ENCODE data around the gene DLGAP4. TPM values are rescaled to one million over a fixed set of nuclear protein-coding genes. Genes with fewer than 3 reads are reported as not detected.

DLGAP4 gene
- polyA plus RNA-seq, 1 of the 3 experiments (the other 2 are of a cell fraction): 31.2 TPM

- no peak for TF ChIP-seq IRF3 (IDR thresholded peaks at IDR 0.05; ENCODE audit: low read depth, low read length)
These were observed 44.3 kb downstream of the DLGAP4 start (continued) for GRCh38 chr20:36350439-36350838.

GRCh38 chr20:36351937-36352336 is 45.8 kb downstream of the DLGAP4 start:
- Histone ChIP-seq H3K9ac (no peak overlapping the region), H3K36me3 (replicated peaks in 1 of 2; ENCODE audit: control insufficient read depth in 1 of 2, insufficient read depth in 2 of 2, low read length in 1 of 2) (no peaks in the 10 kb centered on the region), H3F3A (replicated peaks; ENCODE audit: insufficient read depth) (no peaks in the 10 kb centered on the region), H3K4me1 (ENCODE audit: control insufficient read depth in 1 of 2, insufficient read depth in 2 of 2, low read depth in 1 of 2, low read length in 1 of 2) (peaks cover 0 to 4% of the 10 kb centered on the region in 2 experiments; a peak in 1 of 4 replicates), H3K9me3 (no peaks in the 10 kb centered on the region), H3K27ac (ENCODE audit: low read depth in 2 of 2, low read length in 1 of 2) (no peak overlapping the region), H4K20me1 (ENCODE audit: insufficient read depth) (no peaks in the 10 kb centered on the region), H3K9me2 (no peaks in the 10 kb centered on the region), H3K4me2 (no peak overlapping the region), H2AFZ (ENCODE audit: low read depth) (no peak overlapping the region), H3K4me3 (ENCODE audit: low read depth in 2 of 2, low read length in 1 of 2) (no peak overlapping the region), H3K27me3 (ENCODE audit: insufficient read depth) (0 out of 2 replicates have a peak, but pooled peaks cover 3% of the 10 kb centered on the region), H3K79me2 (ENCODE audit: insufficient read depth) (no peaks in the 10 kb centered on the region)
- ChIA-PET POLR2A (no interaction called here), CTCF (interaction anchor here (0.9 to 1.5 kb wide), 2 partner anchors 29 to 48 kb away, joined by 3 to 4 read pairs; no protein-coding TSS in a partner anchor)
- DNase-seq: no peak
- TF ChIP-seq CHD2 (IDR thresholded peaks at IDR 0.05; ENCODE audit: low read length, partially characterized antibody) (no peak), NFIC (IDR thresholded peaks at IDR 0.05; ENCODE audit: borderline replicate concordance) (no peak), TEAD4 (IDR thresholded peaks at IDR 0.05; ENCODE audit: borderline replicate concordance, insufficient read depth) (no peak), CTCF (IDR thresholded peaks at IDR 0.05) (no peak)
- WGBS (ENCODE audit: low lambda C conversion rate): 63% methylated on average over 6 of the region's 6 CpGs

- Histone ChIP-seq H3K36me3 (replicated peaks in 1 of 2; ENCODE audit: control insufficient read depth in 1 of 2, insufficient read depth in 2 of 2, low read length in 1 of 2) (no peaks in the 10 kb centered on the region), H4K20me1 (ENCODE audit: insufficient read depth) (no peaks in the 10 kb centered on the region), H3K79me2 (ENCODE audit: insufficient read depth) (no peaks in the 10 kb centered on the region), H3K27me3 (ENCODE audit: insufficient read depth) (0 out of 2 replicates have a peak, but pooled peaks cover 3% of the 10 kb centered on the region), H3F3A (replicated peaks; ENCODE audit: insufficient read depth) (no peaks in the 10 kb centered on the region), H3K4me2 (no peak overlapping the region), H3K9me2 (no peaks in the 10 kb centered on the region), H3K9ac (no peak overlapping the region), H3K4me3 (ENCODE audit: low read depth in 2 of 2, low read length in 1 of 2) (no peak overlapping the region), H3K27ac (ENCODE audit: low read depth in 2 of 2, low read length in 1 of 2) (no peak overlapping the region), H3K4me1 (ENCODE audit: control insufficient read depth in 1 of 2, insufficient read depth in 2 of 2, low read depth in 1 of 2, low read length in 1 of 2) (peaks cover 0 to 4% of the 10 kb centered on the region in 2 experiments; a peak in 1 of 4 replicates), H3K9me3 (no peaks in the 10 kb centered on the region), H2AFZ (ENCODE audit: low read depth) (no peak overlapping the region)
- TF ChIP-seq JUND (IDR thresholded peaks at IDR 0.05): no peak
- no peak for TF ChIP-seq NRF1 (IDR thresholded peaks at IDR 0.05; ENCODE audit: low read depth, low read length)
- TF ChIP-seq CTCF (IDR thresholded peaks at IDR 0.05): no peak
- POLR2A ChIA-PET: no interaction called here
- 70% methylated on average over 10 of the region's 11 CpGs for WGBS (ENCODE audit: low lambda C conversion rate)
- CTCF ChIA-PET: interaction anchor here (1.5 kb wide), 1 partner anchor 47 kb away, joined by 4 read pairs; no protein-coding TSS in a partner anchor
- DNase-seq: no peak
These were observed 46.9 kb downstream of the DLGAP4 start for GRCh38 chr20:36352843-36353553.

All from SK-N-SH (cell line).